ENCODE measurements around the gene ANAPC2.
"Not testable (repeated sequence)": the region's sequence is repeated elsewhere in the genome, so short reads cannot be mapped to it uniquely, and the experiment has no call there.

Gene ANAPC2

GRCh38 chr9:137145731-137146526 is 42.4 kb downstream of the ANAPC2 start:
- DNase-seq (ENCODE audit: low read depth), result no peak

GRCh38 chr9:137143459-137143858 is 44.9 kb downstream of the ANAPC2 start:
- DNase-seq (ENCODE audit: low read depth), result no peak

GRCh38 chr9:137141976-137142936 is 46.1 kb downstream of the ANAPC2 start:
- DNase-seq (ENCODE audit: low read depth), result no peak

- no peak for DNase-seq (ENCODE audit: low read depth)
These were observed 47.1 kb downstream of the ANAPC2 start for GRCh38 chr9:137141050-137141810.

GRCh38 chr9:137140151-137141012 is 48.0 kb downstream of the ANAPC2 start:
- DNase-seq (ENCODE audit: low read depth), result no peak

- DNase-seq (ENCODE audit: low read depth), result no peak
These were observed 48.8 kb downstream of the ANAPC2 start for GRCh38 chr9:137139468-137140150.

- DNase-seq (ENCODE audit: low read depth), result no peak
These were observed 49.5 kb downstream of the ANAPC2 start, which contains the start of gene GRIN1 for GRCh38 chr9:137138722-137139467. GRIN1 (plus strand) TSS chr9:137139154; CDS start chr9:137139487, 333 bp downstream.

- no peak for DNase-seq (ENCODE audit: low read depth)
These were observed 50.2 kb downstream of the ANAPC2 start for GRCh38 chr9:137138058-137138721.

- DNase-seq (ENCODE audit: low read depth), result no peak
These were observed 51.3 kb downstream of the ANAPC2 start for GRCh38 chr9:137136881-137137607.

- no peak for DNase-seq (ENCODE audit: low read depth)
These were observed 52.0 kb downstream of the ANAPC2 start for GRCh38 chr9:137136261-137136880.

GRCh38 chr9:137135154-137135553 is 53.2 kb downstream of the ANAPC2 start:
- not testable (repeated sequence) for DNase-seq (ENCODE audit: low read depth)

GRCh38 chr9:137134191-137134590 is 54.2 kb downstream of the ANAPC2 start:
- DNase-seq (ENCODE audit: low read depth), result no peak

GRCh38 chr9:137130176-137130755 is 58.1 kb downstream of the ANAPC2 start:
- no peak for DNase-seq (ENCODE audit: low read depth)

GRCh38 chr9:137129456-137130175 is 58.7 kb downstream of the ANAPC2 start:
- DNase-seq (ENCODE audit: low read depth), result peak; percentile 82

GRCh38 chr9:137128862-137129455 is 59.4 kb downstream of the ANAPC2 start:
- no peak for DNase-seq (ENCODE audit: low read depth)

- DNase-seq (ENCODE audit: low read depth), result no peak
These were observed 60.0 kb downstream of the ANAPC2 start for GRCh38 chr9:137128158-137128861.
